GM15510 (cell line): Measurements from ENCODE around the gene TRIP6.

Experiments used
- POLR2A ChIP-seq: IDR thresholded peaks from 3 replicates; pipeline ENCODE4 v1.6.1; 2011; ENCODE audit warnings: borderline replicate concordance; ENCODE audit not compliant: insufficient read length; ENCODE audit errors: extremely low read depth

Gene TRIP6

DNA sequence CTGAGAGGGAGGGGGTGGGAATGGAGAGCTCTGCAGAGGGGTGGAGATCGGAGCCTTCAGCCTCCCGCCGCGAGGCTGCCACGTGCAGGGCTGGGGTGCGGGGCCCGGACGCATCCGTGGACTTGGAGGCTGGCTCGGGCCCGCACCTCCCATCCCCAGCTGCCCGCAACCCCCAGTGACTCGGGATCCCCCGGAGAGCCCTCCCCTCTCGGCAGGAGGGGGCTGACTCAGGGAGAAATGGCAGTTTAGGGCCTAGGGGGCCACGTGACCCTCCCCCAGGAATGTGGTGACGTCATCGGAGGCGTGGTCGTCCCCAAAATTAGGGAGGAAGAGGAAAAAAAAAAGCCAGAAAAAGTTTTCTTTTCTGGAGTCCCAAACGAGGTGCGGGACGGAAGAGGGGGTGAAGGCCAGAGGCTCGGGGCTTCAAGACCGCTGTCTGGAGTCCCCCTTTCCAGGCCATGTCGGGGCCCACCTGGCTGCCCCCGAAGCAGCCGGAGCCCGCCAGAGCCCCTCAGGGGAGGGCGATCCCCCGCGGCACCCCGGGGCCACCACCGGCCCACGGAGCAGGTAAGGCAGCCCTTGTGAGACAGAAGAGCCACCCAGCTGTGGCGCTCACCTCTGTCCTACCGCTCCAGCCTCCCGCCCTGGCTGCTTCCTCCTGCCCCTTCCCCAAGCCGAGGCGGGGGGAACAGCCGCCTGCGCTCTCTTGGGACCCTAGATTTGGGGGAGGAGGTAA is at the start of gene TRIP6:
Gene TRIP6 (plus strand): TSS at position 348 of the 736 bp plus-strand sequence. CDS start 111 bp downstream, at position 459.
- peak; percentile 61 for TF ChIP-seq POLR2A

DNA sequence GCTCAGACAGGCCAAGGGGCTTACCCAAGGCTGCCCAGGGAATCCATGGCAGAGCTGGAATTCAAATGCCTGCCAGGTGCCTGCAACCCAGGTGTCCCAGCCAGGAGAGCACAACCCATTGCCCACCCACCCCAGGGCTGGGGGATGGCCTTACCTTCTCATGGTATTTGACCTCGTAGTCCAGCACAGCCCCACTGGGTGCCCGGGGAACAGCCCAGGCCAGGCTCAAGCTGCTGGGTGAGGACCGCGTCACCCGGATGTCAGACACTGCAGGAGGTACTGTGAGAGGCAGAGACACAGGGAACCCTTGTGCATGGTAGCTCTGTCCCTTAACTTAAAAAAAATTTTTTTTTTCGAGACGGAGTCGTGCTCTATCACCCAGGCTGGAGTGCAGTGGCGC is 48.8 kb upstream of the TRIP6 start:
- no peak for TF ChIP-seq POLR2A

GRCh38 chr7:100818825-100819224 is 48.4 kb upstream of the TRIP6 start:
- TF ChIP-seq POLR2A: no peak

GRCh38 chr7:100819586-100819985 is 47.6 kb upstream of the TRIP6 start:
- TF ChIP-seq POLR2A: no peak

DNA sequence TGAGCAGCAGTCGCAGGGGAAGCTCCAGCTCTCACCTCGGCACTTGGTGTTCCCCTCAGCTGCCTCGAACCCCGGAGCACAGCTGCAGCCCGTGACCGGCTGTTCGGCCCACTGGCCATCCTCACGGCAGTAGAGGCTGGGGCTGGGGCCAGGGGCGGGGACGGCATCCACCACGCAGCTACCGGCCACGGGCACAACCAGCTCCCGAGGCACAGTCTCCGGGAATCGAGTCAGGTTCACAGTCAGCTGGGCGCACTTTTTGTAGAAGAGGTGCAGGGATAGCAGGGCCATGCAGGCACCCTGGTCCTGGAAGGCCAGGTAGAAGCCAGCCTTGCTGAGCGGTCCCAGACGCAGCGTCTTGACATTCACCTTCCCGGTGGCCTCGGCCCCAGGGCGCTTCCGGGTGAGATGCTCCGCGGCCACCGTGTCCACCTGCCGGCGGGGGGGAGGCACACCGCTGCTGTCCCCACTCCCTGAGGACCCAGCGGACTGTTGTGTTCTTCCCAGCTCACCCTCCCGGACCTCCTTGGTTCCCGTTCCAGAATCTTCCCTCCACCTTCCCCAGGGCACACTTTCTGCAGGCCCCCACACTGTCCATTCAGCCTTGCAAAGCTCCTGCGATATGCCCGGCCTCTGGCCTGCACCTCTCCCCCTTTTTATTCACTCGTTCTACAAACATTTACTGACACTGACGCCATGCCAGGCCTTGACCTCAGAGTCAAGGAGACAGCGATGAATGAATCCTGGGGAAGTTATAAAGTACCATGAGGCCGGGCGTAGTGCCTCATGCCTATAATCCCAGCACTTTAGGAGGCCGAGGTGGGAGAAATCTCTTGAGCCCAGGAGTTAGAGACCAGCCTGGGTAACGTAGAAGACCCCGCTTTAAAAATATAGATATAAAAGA is 44.7 kb upstream of the TRIP6 start:
- no peak for TF ChIP-seq POLR2A

GRCh38 chr7:100823140-100823525 is 44.1 kb upstream of the TRIP6 start:
- TF ChIP-seq POLR2A: no peak

GRCh38 chr7:100823534-100823933 is 43.7 kb upstream of the TRIP6 start:
- no peak for TF ChIP-seq POLR2A

- TF ChIP-seq POLR2A: no peak
Measured at GRCh38 chr7:100824499-100825214, 42.5 kb upstream of the TRIP6 start.

DNA sequence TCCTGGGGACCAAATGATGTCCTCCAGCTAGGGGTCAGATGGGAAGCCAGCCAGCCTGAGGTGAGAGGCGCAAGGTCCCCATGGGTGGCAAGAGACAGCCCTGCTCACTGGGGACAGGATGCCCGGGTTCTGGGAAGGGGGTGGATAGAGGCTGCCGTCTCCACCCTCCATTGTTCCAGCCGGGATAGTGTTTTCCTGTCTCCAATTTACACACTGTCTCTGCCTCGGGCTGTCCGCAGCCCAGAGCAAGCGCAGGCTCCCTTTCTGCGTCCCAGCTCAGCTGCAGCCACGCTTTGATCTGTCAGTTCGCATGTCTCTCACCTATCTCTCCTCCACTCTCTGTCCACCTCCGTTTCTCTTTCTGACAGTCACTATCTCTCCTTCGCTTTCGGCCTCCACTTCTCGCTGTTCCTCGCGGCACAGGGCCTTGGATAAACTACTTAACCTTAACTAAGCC is 41.9 kb upstream of the TRIP6 start:
- TF ChIP-seq POLR2A: no peak

DNA sequence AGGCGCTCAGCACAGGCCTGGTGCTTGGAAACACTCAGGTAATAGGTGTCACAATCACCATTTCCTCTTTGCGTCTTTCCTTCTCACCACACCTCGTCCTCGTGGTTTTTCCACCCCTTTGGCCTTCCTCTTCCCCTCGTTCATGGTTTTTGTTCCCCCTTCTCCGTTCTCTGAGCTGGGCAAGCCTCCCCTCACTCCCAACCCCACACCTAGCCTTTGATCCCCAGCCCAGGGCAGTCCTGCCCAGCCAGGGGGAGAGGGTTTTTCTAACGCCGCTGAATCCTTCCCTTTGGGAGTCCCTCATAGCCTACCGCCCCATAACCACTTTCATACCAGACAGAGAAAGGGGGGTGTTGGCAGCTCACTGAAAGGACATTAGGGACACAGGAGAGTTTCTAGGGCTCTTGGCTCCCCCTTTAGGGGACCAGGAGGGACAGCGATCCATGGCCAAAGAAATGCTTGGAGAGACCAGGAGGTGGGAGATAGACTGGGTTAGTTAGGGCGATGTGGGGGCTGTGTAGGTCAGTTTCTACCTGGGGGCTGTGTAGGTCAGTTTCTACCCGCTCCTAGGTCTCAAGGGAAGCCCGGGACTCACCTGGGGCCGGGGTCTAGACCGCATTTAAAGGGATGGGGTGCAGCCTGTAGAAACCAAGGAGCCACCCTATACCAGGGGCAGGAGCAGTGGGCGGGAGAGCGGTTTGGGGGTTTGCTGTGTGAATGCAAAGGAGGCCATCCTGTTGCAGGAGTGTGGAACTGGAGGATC is 41.3 kb upstream of the TRIP6 start:
- no peak for TF ChIP-seq POLR2A

DNA sequence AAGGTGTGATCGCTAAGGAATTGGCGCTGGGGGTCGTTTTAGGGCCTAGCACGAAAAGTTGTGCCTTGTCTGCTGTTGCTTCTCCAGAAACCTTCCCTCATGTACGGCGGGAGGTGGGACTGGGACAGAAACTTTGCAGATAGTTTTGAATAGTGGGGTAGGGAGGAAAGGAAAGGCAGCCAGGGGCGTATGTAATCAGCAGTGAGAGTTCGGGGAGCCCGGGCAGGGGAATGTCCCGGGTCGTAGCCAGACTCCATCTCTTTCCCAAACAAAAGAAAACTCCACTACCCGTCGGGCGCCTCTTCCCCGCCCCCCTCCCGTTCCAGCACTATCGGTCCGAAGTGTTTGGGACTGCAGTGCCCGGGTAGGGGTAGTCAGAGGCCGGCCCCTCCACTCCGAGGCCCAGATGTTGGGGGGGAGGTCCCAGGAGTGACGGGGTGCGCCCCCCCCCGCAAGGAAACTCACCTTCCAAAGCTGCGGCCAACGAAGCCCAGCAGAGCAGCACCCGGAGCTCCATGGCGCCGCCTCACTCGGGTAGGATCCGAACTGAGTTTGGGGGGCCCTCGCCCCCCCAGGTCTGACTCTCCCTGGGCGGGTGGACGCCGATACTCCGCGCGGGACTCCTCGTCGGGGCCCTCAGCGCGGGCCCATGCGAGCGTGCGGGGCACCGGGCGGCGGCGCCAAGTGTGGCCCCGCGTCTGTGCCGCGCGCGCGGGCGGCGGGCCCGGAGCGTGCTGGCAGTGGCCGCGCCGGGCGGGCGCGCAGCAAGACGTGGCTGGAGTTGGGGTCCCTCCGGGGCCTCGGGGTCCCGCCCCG is 40.5 kb upstream of the TRIP6 start:
- TF ChIP-seq POLR2A: no peak

- TF ChIP-seq POLR2A: no peak
Measured at GRCh38 chr7:100827330-100828226, 39.6 kb upstream of the TRIP6 start, which contains the start of gene EPHB4. Gene EPHB4 (minus strand): TSS chr7:100827523. CDS start chr7:100827030, 493 bp downstream.
